GM18520 (cell line): Measurements from ENCODE around the gene NDUFV1.
A peak's percentile ranks its signal among the peaks of the same experiment; 100 is the strongest.
"Not testable (repeated sequence)": the region's sequence is repeated elsewhere in the genome, so short reads cannot be mapped to it uniquely, and the experiment has no call there.

Experiments
- ATAC-seq: cut with Tn5 transposase; IDR thresholded peaks from one replicate; pipeline ENCODE4 v1.9.1; 2021; ENCODE audit not compliant: unreplicated experiment

The NDUFV1 gene

GRCh38 chr11:67606492-67607295 lies at the start of gene NDUFV1:
Gene NDUFV1, plus strand, starts transcription at chr11:67606936. Its CDS starts 69 bp downstream, at chr11:67607005.
- ATAC-seq: peak; percentile 94

GRCh38 chr11:67558084-67558772 lies 48.5 kb upstream of the NDUFV1 start:
- no peak for ATAC-seq

GRCh38 chr11:67561971-67562619 lies 44.6 kb upstream of the NDUFV1 start:
- peak; percentile 52 for ATAC-seq

GRCh38 chr11:67562963-67563704 lies 43.6 kb upstream of the NDUFV1 start:
- no peak for ATAC-seq

GRCh38 chr11:67563705-67564114 lies 43.0 kb upstream of the NDUFV1 start:
- ATAC-seq: not testable (repeated sequence)

GRCh38 chr11:67564230-67564629 lies 42.5 kb upstream of the NDUFV1 start:
- no peak for ATAC-seq

- no peak for ATAC-seq
These were observed 35.3 kb upstream of the NDUFV1 start for GRCh38 chr11:67571443-67571842.

GRCh38 chr11:67572305-67572704 lies 34.4 kb upstream of the NDUFV1 start:
- ATAC-seq: no peak

GRCh38 chr11:67572747-67573419 lies 33.9 kb upstream of the NDUFV1 start:
- no peak for ATAC-seq

GRCh38 chr11:67574938-67575337 lies 31.8 kb upstream of the NDUFV1 start:
- ATAC-seq: no peak

GRCh38 chr11:67576735-67577475 lies 29.8 kb upstream of the NDUFV1 start:
- ATAC-seq: no peak

- ATAC-seq: no peak
These were observed 28.8 kb upstream of the NDUFV1 start for GRCh38 chr11:67577951-67578350.

GRCh38 chr11:67581469-67581868 lies 25.3 kb upstream of the NDUFV1 start:
- ATAC-seq: no peak

GRCh38 chr11:67582011-67582410 lies 24.7 kb upstream of the NDUFV1 start:
- ATAC-seq: no peak

GRCh38 chr11:67583247-67584204 lies 23.2 kb upstream of the NDUFV1 start, which contains the start of gene GSTP1:
Gene GSTP1, plus strand, starts transcription at chr11:67583812. Its CDS starts 32 bp downstream, at chr11:67583844.
- peak; percentile 52 for ATAC-seq

- ATAC-seq: no peak
These were observed 22.4 kb upstream of the NDUFV1 start for GRCh38 chr11:67584205-67584880.

- ATAC-seq: no peak
These were observed 21.6 kb upstream of the NDUFV1 start for GRCh38 chr11:67584881-67585873.
